Measurements from ENCODE around the gene HEATR3. TPM values are rescaled to one million over a fixed set of nuclear protein-coding genes. Genes with fewer than 3 reads are reported as not detected.

Gene HEATR3
- polyA plus RNA-seq, 2 of the 4 experiments (the other 2 are of a cell fraction): 21.2 to 30.8 TPM

- POLR2A ChIA-PET: no interaction called here
- Histone ChIP-seq H3K9me3 (no peaks in the 10 kb centered on the region), H3K4me3 (no peak overlapping the region), H3K27ac (no peak overlapping the region), H3K4me2 (no peak overlapping the region), H3K4me1 (no peaks in the 10 kb centered on the region)
- DNase-seq (ENCODE audit: low read depth in 1 of 2, low spot score in 1 of 2): no peak
- TF ChIP-seq CBX2 (IDR thresholded peaks at IDR 0.05; ENCODE audit: borderline replicate concordance, low read depth) (no peak), ATOH8 (CRISPR knock-in tag; IDR thresholded peaks at IDR 0.05; ENCODE audit: low read depth) (no peak), CEBPB (IDR thresholded peaks at IDR 0.05) (no peak), FOSB (CRISPR knock-in tag; IDR thresholded peaks at IDR 0.05) (no peak), RARB (CRISPR knock-in tag; IDR thresholded peaks at IDR 0.05) (no peak), MAFK (IDR thresholded peaks at IDR 0.05; ENCODE audit: partially characterized antibody) (no peak), USF2 (IDR thresholded peaks at IDR 0.05) (no peak), MYC (IDR thresholded peaks at IDR 0.05; ENCODE audit: borderline replicate concordance, low read length) (no peak), MAX (IDR thresholded peaks at IDR 0.05) (no peak), HOXB5 (CRISPR knock-in tag; IDR thresholded peaks at IDR 0.05) (no peak), HES2 (IDR thresholded peaks at IDR 0.05) (no peak), JUN (IDR thresholded peaks at IDR 0.05) (no peak)
- FAIRE-seq: no peak
- CTCF ChIA-PET: interaction anchor here (0.6 to 1.4 kb wide), 2 partner anchors 11 to 89 kb away, joined by 3 read pairs; no protein-coding TSS in a partner anchor
- ATAC-seq: no peak
These were observed 54.9 kb downstream of the HEATR3 start for GRCh38 chr16:50120711-50121110.

- DNase-seq (ENCODE audit: low read depth in 1 of 2, low spot score in 1 of 2): no peak
- FAIRE-seq: no peak
- ChIA-PET CTCF (interaction anchor here (0.6 to 1.4 kb wide), 2 partner anchors 11 to 89 kb away, joined by 3 read pairs; no protein-coding TSS in a partner anchor), POLR2A (no interaction called here)
- no peak overlapping the region for H3K4me3 ChIP-seq
- H3K4me1 ChIP-seq: no peaks in the 10 kb centered on the region
- no peaks in the 10 kb centered on the region for H3K9me3 ChIP-seq
- H3K27ac ChIP-seq: no peak overlapping the region
- H3K4me2 ChIP-seq: no peak overlapping the region
- 47% methylated on average over 4 of the region's 4 CpGs for WGBS (ENCODE audit: missing lambda C conversion rate)
- no peak for ATAC-seq
- no peak for TF ChIP-seq NR3C1 (IDR thresholded peaks at IDR 0.05)
- TF ChIP-seq CEBPB (IDR thresholded peaks at IDR 0.05): no peak
- TF ChIP-seq RAD21 (conservative IDR thresholded peaks at IDR 0.05 in 1 of 2, IDR thresholded peaks at IDR 0.05 in 1 of 2): no peak
- TF ChIP-seq ZC3H11A (IDR thresholded peaks at IDR 0.05): no peak
- no peak for TF ChIP-seq ESRRA (IDR thresholded peaks at IDR 0.05; ENCODE audit: borderline replicate concordance, low read length)
- no peak for TF ChIP-seq RFX5 (IDR thresholded peaks at IDR 0.05)
- no peak for TF ChIP-seq RARB (CRISPR knock-in tag; IDR thresholded peaks at IDR 0.05)
- TF ChIP-seq PHF8 (IDR thresholded peaks at IDR 0.05; ENCODE audit: borderline replicate concordance, low read depth): no peak
- no peak for TF ChIP-seq RNF2 (IDR thresholded peaks at IDR 0.05; ENCODE audit: borderline replicate concordance, low read depth)
- no peak for TF ChIP-seq MAFK (IDR thresholded peaks at IDR 0.05; ENCODE audit: partially characterized antibody)
- TF ChIP-seq ZNF302 (CRISPR knock-in tag; IDR thresholded peaks at IDR 0.05): no peak
- no peak for TF ChIP-seq CHD4 (IDR thresholded peaks at IDR 0.05; ENCODE audit: borderline replicate concordance)
- no peak for TF ChIP-seq ZFP36 (IDR thresholded peaks at IDR 0.05; ENCODE audit: borderline replicate concordance, partially characterized antibody)
- no peak for TF ChIP-seq ELK1 (IDR thresholded peaks at IDR 0.05; ENCODE audit: low read depth, low read length)
- no peak for TF ChIP-seq REST (IDR thresholded peaks at IDR 0.05)
- TF ChIP-seq CHD2 (IDR thresholded peaks at IDR 0.05; ENCODE audit: low read length, partially characterized antibody): no peak
- no peak for TF ChIP-seq JUN (IDR thresholded peaks at IDR 0.05)
- no peak for TF ChIP-seq CTCF (IDR thresholded peaks at IDR 0.05)
These were observed 55.5 kb downstream of the HEATR3 start for GRCh38 chr16:50121278-50121677.
